GM12878 (cell line): ENCODE results near the gene RNF13. TPM values are rescaled to one million over a fixed set of nuclear protein-coding genes. Genes with fewer than 3 reads are reported as not detected.

Experiments
- ATAC-seq: fragments of 200-7000 bp; cut with Tn5 transposase; 3 replicates; pipeline ENCODE4 v1.9.1; 2020; ENCODE audit warnings: mild to moderate bottlenecking, moderate library complexity
- BruUV-seq: library from RNA; stranded (reverse); fragments of 400-500 nt; replicated peaks from 2 replicates; lab custom pipeline; 2021; lab: Mats Ljungman, UMichigan
- CTCF ChIA-PET: fragments of 300-600 bp; sonication (Branson Sonifier 250); formaldehyde crosslinking; extraction: SDS; loops from one replicate; lab custom pipeline; 2021; ENCODE audit warnings: inconsistent platforms; lab: Yijun Ruan, JAX
- POLR2A ChIA-PET: fragments of 350-600 bp; formaldehyde crosslinking; extraction: SDS; loops from one replicate; lab custom pipeline; 2021; ENCODE audit warnings: inconsistent platforms; lab: Charles Lee
- RAD21 ChIA-PET: fragments of 300-600 bp; sonication (Branson Sonifier 250); formaldehyde crosslinking; loops from one replicate; lab custom pipeline; 2023; ENCODE audit warnings: antibody characterized with exemption; ENCODE audit not compliant: unreplicated experiment; lab: Charles Lee
- SMC1A ChIA-PET: fragments of 300-600 bp; sonication (Branson Sonifier 250); formaldehyde crosslinking; loops from one replicate; lab custom pipeline; 2023; ENCODE audit not compliant: unreplicated experiment, uncharacterized antibody; lab: Charles Lee
- DNase-seq: peaks from one replicate; pipeline ENCODE4 v3.0.0-alpha.2; 2011; ENCODE audit warnings: low read depth, low spot score
- FAIRE-seq: peaks from 3 replicates; lab custom pipeline; 2011; peaks lifted over from hg19 to GRCh38; lab: Jason Lieb, UNC
- H2AFZ ChIP-seq: 2 replicates; pipeline ENCODE4 v1.6.0; 2011; ENCODE audit warnings: low read depth, low read length, control low read depth; ENCODE audit not compliant: control insufficient read depth
- H3K27ac ChIP-seq: 2 replicates; pipeline ENCODE4 v1.5.1; 2011; ENCODE audit warnings: control low read depth; ENCODE audit not compliant: control insufficient read depth, insufficient read depth
- H3K27me3 ChIP-seq, 2 experiments: replicated peaks in 1 of 2; 2 replicates each; pipeline versions ENCODE4 v1.6.0 to v1.6.1; 2011; ENCODE audit warnings: low read length in 1 of 2; ENCODE audit not compliant: control insufficient read depth in 2 of 2, insufficient read depth in 2 of 2
- H3K36me3 ChIP-seq, 2 experiments: 2 replicates each; pipeline ENCODE4 v1.5.1; 2011; ENCODE audit warnings: low read length in 1 of 2; ENCODE audit not compliant: control insufficient read depth in 2 of 2, insufficient read depth in 2 of 2
- H3K4me1 ChIP-seq: 2 replicates; pipeline ENCODE4 v1.6.1; 2011; ENCODE audit warnings: mild to moderate bottlenecking, low read length, moderate library complexity, mixed read lengths; ENCODE audit not compliant: control insufficient read depth, insufficient read depth
- H3K4me2 ChIP-seq: 2 replicates; pipeline ENCODE4 v1.6.0; 2011; ENCODE audit warnings: control low read depth; ENCODE audit not compliant: control insufficient read depth, insufficient read depth
- H3K4me3 ChIP-seq: fragments of 200-600 bp; sonication (generic); 2 replicates; pipeline ENCODE4 v1.5.1; 2016
- H3K79me2 ChIP-seq: 2 replicates; pipeline ENCODE4 v1.6.0; 2011; ENCODE audit warnings: low read length; ENCODE audit not compliant: control insufficient read depth, insufficient read depth
- H3K9ac ChIP-seq: 2 replicates; pipeline ENCODE4 v1.8.0; 2011; ENCODE audit warnings: low read length, control low read depth, mixed read lengths; ENCODE audit not compliant: control insufficient read depth, insufficient read depth
- H3K9me3 ChIP-seq: replicated peaks from 3 replicates; pipeline ENCODE4 v1.5.1; 2011; ENCODE audit warnings: mild to moderate bottlenecking, low read length; ENCODE audit not compliant: control insufficient read depth, insufficient read depth
- H4K20me1 ChIP-seq: 2 replicates; pipeline ENCODE4 v1.6.0; 2011; ENCODE audit not compliant: control insufficient read depth, insufficient read depth
- BHLHE40 ChIP-seq, 2 experiments: fragments of 450-650 bp in 1 of 2; IDR thresholded peaks; 2 replicates each; pipeline ENCODE4 v1.6.1; 2011 to 2017; ENCODE audit warnings: low read depth in 2 of 2, borderline replicate concordance in 1 of 2, improper control_type of control experiment in 1 of 2, low read length in 1 of 2, mild to moderate bottlenecking in 1 of 2
- CBFB ChIP-seq: IDR thresholded peaks from 2 replicates; pipeline ENCODE4 v1.6.1; 2016; ENCODE audit warnings: antibody characterized with exemption, low read depth
- GABPA ChIP-seq: IDR thresholded peaks from 2 replicates; pipeline ENCODE4 v1.6.1; 2014; ENCODE audit warnings: antibody characterized with exemption, low read depth, mild to moderate bottlenecking, inconsistent platforms
- NFIC ChIP-seq: IDR thresholded peaks from 2 replicates; pipeline ENCODE4 v1.6.1; 2012; ENCODE audit warnings: low read depth, mild to moderate bottlenecking, inconsistent platforms, low read length, moderate library complexity
- NRF1 ChIP-seq: conservative IDR thresholded peaks from 2 replicates; pipeline ENCODE4 v1.6.1; 2011; ENCODE audit warnings: mild to moderate bottlenecking, low read depth, low read length, improper control_type of control experiment
- PBX3 ChIP-seq: IDR thresholded peaks from 2 replicates; pipeline ENCODE4 v1.6.1; 2011; ENCODE audit warnings: mild to moderate bottlenecking, low read depth, low read length, moderate library complexity; ENCODE audit not compliant: insufficient replicate concordance
- RCOR1 ChIP-seq: conservative IDR thresholded peaks from 2 replicates; pipeline ENCODE4 v1.6.1; 2012; ENCODE audit warnings: low read depth, low read length, improper control_type of control experiment
- SKIL ChIP-seq: fragments of 450-650 bp; IDR thresholded peaks from 2 replicates; pipeline ENCODE4 v1.6.1; 2017; ENCODE audit warnings: mild to moderate bottlenecking, low read depth, inconsistent platforms; ENCODE audit not compliant: poor library complexity, severe bottlenecking
- SP1 ChIP-seq: IDR thresholded peaks from one replicate; pipeline ENCODE4 v1.6.1; 2011; ENCODE audit warnings: low read depth, low read length
- STAT1 ChIP-seq: fragments of 450-650 bp; conservative IDR thresholded peaks from 2 replicates; pipeline ENCODE4 v1.6.1; 2014; ENCODE audit warnings: antibody characterized with exemption, mild to moderate bottlenecking
- ZBED1 ChIP-seq: IDR thresholded peaks from 2 replicates; pipeline ENCODE4 v1.6.1; 2016; ENCODE audit warnings: borderline replicate concordance
- ZNF384 ChIP-seq: IDR thresholded peaks from 2 replicates; pipeline ENCODE4 v1.6.1; 2012; ENCODE audit warnings: low read depth, mild to moderate bottlenecking, low read length, improper control_type of control experiment, borderline replicate concordance
- in situ Hi-C: fragments of 300-500 bp; cut with MboI; formaldehyde crosslinking; loops from 9 replicates; pipeline ENCODE4 v1.14.3; 2018; ENCODE audit warnings: mixed read lengths
- intact Hi-C: fragments of 100-400 bp; cut with micrococcal nuclease; formaldehyde crosslinking; loops from one replicate; pipeline ENCODE4 v1.14.2; 2022; ENCODE audit not compliant: unreplicated experiment
- polyA plus RNA-seq, 11 experiments: library from polyadenylated mRNA; depleted of rRNA in 4 of 11; unstranded in 6 of 11; stranded (reverse) in 5 of 11; fragments of >200 nt; fragmentation: Nextera tagmentation in 4 of 11; fragmentation: Illumina TruSeq in 1 of 11; extraction: Ambion mirVana in 4 of 11; extraction: Trizol in 1 of 11; gene quantifications; 1 replicate in 1 of 11; 2 replicates in 10 of 11; pipeline versions ENCODE4 v1.2.1 to v1.2.3, GENCODE V29; 2011 to 2016; ENCODE audit warnings: inconsistent platforms in 2 of 11, missing spikeins in 2 of 11, low read depth in 1 of 11
- total RNA-seq, 4 experiments: library from RNA; depleted of rRNA in 3 of 4; stranded (reverse); fragments of >200 nt in 3 of 4; fragmentation: Illumina TruSeq in 1 of 4; extraction: Trizol in 1 of 4; gene quantifications; 2 replicates each; pipeline versions ENCODE4 v1.2.1 to v1.2.3, GENCODE V29; 2013 to 2021
- TF ChIP-seq, protein P1 (sequence below): fragments of 150-350 bp; IDR thresholded peaks from 2 replicates; pipeline ENCODE4 v1.6.1; 2016; ENCODE audit warnings: low read depth, low read length
- TF ChIP-seq, protein P2 (sequence below): IDR thresholded peaks from 2 replicates; pipeline ENCODE4 v1.6.1; 2011; ENCODE audit warnings: borderline replicate concordance, low read depth, mild to moderate bottlenecking, moderate library complexity, mixed read lengths, low read length; ENCODE audit not compliant: insufficient read depth; ENCODE audit errors: extremely low read length

RNF13 gene
- total and polyA plus RNA-seq, 10 of the 15 experiments (the other 5 are each of a cell fraction or from before 2014, with no cell fraction given) = 18.9 to 73.4 (median 36.7) TPM

DNA sequence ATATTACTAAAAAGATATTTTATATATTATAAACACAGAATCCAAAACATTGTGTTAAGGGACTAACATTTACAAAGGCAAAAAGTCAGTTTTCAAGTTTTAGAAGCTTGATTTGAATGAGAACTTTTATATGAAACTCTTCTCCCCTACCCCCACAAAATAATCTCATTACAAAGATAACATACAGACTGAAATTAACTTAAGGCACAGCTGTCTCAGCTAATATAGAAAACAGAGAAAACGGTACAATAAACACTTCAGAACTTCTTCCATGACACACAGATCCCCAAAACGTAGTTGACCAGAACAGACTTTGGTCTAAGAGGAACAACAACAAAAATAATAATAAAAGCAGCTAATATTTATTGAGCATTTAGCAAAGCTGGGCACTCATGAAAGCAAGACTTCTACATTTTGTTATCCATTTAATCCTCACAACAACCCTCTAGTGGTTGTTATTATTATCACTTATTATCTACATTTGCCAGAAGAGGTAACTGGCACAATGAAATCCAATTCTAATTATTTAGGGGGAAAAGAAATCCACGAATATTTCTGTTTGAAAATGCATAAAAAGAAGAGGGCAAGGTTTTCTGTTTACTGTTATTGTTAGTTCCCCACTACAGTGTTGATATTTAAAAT lies 89.6 kb downstream of the RNF13 start (continued):
- TF ChIP-seq SKIL = no peak

- Histone ChIP-seq H3K4me3 (no peak overlapping the region), H3K27me3 (no peaks in the 10 kb centered on the region), H3K79me2 (no peaks in the 10 kb centered on the region), H2AFZ (no peak overlapping the region), H3K4me2 (no peak overlapping the region), H3K4me1 (no peaks in the 10 kb centered on the region), H3K9me3 (no peaks in the 10 kb centered on the region), H3K36me3 (no peaks in the 10 kb centered on the region; a peak in 1 of 4 replicates), H3K27ac (no peak overlapping the region), H4K20me1 (no peaks in the 10 kb centered on the region), H3K9ac (no peak overlapping the region)
- RAD21 ChIA-PET = no interaction called here
- ATAC-seq = no peak
- POLR2A ChIA-PET = interaction anchor here (0.6 to 0.9 kb wide), 2 partner anchors 11 to 12 kb away, joined by 3 to 4 read pairs; no protein-coding TSS in a partner anchor
- intact Hi-C loops (no loop called here), in situ Hi-C loops (no loop called here)
- BruUV-seq = no TSS peak
- TF ChIP-seq, protein P1, sequence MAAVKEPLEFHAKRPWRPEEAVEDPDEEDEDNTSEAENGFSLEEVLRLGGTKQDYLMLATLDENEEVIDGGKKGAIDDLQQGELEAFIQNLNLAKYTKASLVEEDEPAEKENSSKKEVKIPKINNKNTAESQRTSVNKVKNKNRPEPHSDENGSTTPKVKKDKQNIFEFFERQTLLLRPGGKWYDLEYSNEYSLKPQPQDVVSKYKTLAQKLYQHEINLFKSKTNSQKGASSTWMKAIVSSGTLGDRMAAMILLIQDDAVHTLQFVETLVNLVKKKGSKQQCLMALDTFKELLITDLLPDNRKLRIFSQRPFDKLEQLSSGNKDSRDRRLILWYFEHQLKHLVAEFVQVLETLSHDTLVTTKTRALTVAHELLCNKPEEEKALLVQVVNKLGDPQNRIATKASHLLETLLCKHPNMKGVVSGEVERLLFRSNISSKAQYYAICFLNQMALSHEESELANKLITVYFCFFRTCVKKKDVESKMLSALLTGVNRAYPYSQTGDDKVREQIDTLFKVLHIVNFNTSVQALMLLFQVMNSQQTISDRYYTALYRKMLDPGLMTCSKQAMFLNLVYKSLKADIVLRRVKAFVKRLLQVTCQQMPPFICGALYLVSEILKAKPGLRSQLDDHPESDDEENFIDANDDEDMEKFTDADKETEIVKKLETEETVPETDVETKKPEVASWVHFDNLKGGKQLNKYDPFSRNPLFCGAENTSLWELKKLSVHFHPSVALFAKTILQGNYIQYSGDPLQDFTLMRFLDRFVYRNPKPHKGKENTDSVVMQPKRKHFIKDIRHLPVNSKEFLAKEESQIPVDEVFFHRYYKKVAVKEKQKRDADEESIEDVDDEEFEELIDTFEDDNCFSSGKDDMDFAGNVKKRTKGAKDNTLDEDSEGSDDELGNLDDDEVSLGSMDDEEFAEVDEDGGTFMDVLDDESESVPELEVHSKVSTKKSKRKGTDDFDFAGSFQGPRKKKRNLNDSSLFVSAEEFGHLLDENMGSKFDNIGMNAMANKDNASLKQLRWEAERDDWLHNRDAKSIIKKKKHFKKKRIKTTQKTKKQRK = no peak
- no peak for TF ChIP-seq RCOR1
- no peak for TF ChIP-seq GABPA
- TF ChIP-seq, protein P2, sequence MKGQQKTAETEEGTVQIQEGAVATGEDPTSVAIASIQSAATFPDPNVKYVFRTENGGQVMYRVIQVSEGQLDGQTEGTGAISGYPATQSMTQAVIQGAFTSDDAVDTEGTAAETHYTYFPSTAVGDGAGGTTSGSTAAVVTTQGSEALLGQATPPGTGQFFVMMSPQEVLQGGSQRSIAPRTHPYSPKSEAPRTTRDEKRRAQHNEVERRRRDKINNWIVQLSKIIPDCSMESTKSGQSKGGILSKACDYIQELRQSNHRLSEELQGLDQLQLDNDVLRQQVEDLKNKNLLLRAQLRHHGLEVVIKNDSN = no peak
- TF ChIP-seq SP1 = no peak
- TF ChIP-seq NRF1 = no peak
- no peak for TF ChIP-seq NFIC
- no peak for TF ChIP-seq CBFB
- TF ChIP-seq BHLHE40 (IDR thresholded peaks at IDR 0.05; ENCODE audit: borderline replicate concordance in 1 of 2, low read depth in 2 of 2, low read length in 1 of 2) = no peak
- TF ChIP-seq ZBED1 = no peak
- TF ChIP-seq PBX3 = no peak
- no peak for TF ChIP-seq STAT1
- no peak for TF ChIP-seq ZNF384
- SMC1A ChIA-PET = interaction anchor here (0.8 to 3.0 kb wide), 5 partner anchors 12 to 43 kb away, joined by 3 to 14 read pairs (median 5); no protein-coding TSS in a partner anchor
- CTCF ChIA-PET = interaction anchor here (0.7 to 5.9 kb wide), 5 partner anchors 12 to 98 kb away, joined by 3 to 27 read pairs (median 4); no protein-coding TSS in a partner anchor
- no peak for DNase-seq
- FAIRE-seq = no peak
Observed at GRCh38 chr3:149906036-149906435, 93.0 kb downstream of the RNF13 start.
